HG03064 (cell line): ENCODE results near the gene TXNRD2.
A peak's percentile ranks its signal among the peaks of the same experiment; 100 is the strongest.

Experiments
- ATAC-seq: cut with Tn5 transposase; IDR thresholded peaks from one replicate; pipeline ENCODE4 v1.9.1; 2021; ENCODE audit warnings: low read depth; ENCODE audit not compliant: unreplicated experiment

The TXNRD2 gene

GRCh38 chr22:19868333-19868732, 73.3 kb downstream of the TXNRD2 start:
- no peak for ATAC-seq

- no peak for ATAC-seq
Observed at GRCh38 chr22:19867617-19868016, 74.0 kb downstream of the TXNRD2 start.

GRCh38 chr22:19866665-19867009, 75.0 kb downstream of the TXNRD2 start:
- no peak for ATAC-seq

GRCh38 chr22:19865141-19865829, 76.3 kb downstream of the TXNRD2 start:
- ATAC-seq, result no peak

- no peak for ATAC-seq
Observed at GRCh38 chr22:19864538-19865106, 77.0 kb downstream of the TXNRD2 start.

GRCh38 chr22:19863571-19863970, 78.0 kb downstream of the TXNRD2 start:
- ATAC-seq, result no peak

GRCh38 chr22:19862619-19863246, 78.9 kb downstream of the TXNRD2 start:
- ATAC-seq, result no peak

GRCh38 chr22:19859861-19860510, 81.6 kb downstream of the TXNRD2 start:
- no peak for ATAC-seq

GRCh38 chr22:19857382-19857781, 84.2 kb downstream of the TXNRD2 start:
- ATAC-seq, result no peak

GRCh38 chr22:19855504-19856409, 85.9 kb downstream of the TXNRD2 start:
- ATAC-seq, result no peak

GRCh38 chr22:19854778-19855503, 86.7 kb downstream of the TXNRD2 start, which contains the start of the genes GNB1L and RTL10:
GNB1L (minus strand) TSS chr22:19854874; CDS start chr22:19821355, 33,519 bp downstream.
RTL10 (minus strand) TSS chr22:19854874; CDS start chr22:19852261, 2,613 bp downstream.
- peak; percentile 74 for ATAC-seq

- ATAC-seq, result peak; percentile 5
Observed at GRCh38 chr22:19853879-19854777, 87.5 kb downstream of the TXNRD2 start.

- ATAC-seq, result no peak
Observed at GRCh38 chr22:19853058-19853878, 88.3 kb downstream of the TXNRD2 start.

GRCh38 chr22:19852177-19852781, 89.3 kb downstream of the TXNRD2 start:
- no peak for ATAC-seq

GRCh38 chr22:19851291-19852176, 90.1 kb downstream of the TXNRD2 start:
- no peak for ATAC-seq

GRCh38 chr22:19850763-19851109, 90.9 kb downstream of the TXNRD2 start:
- no peak for ATAC-seq
